Measurements from ENCODE around the gene SPDEF.

The SPDEF gene

DNA sequence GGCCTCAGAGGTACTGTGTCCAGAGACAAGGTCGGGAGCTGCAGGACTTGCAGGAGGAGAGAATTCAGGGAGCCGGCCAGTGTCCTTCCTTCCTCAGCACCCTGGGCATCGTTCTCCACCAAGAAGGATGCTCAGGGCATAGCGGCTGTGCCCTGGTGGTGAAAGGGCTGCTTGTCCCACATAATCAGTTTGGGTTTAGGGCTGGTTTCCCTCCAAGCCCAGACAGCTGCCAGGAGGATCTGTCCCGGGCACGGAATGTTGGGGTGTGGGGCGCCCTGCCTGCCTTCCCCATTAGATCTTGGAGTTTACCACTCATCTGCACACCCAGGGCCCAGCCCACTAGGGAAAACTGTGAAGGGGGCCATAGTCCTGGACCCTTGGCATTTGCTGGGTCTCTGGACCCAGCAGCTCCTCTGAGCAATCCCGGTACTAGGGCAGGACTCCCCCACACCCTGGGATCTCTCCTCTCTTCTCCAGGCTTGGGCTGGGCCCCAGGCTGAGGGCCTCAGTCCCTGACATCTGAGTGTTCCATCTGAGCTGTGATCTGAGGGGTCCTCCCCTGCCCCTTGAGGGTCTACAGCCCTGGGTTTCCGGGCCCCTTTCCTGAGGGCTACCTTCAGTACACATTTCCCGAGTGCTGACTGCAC, 18.6 kb upstream of the SPDEF start:
- Histone ChIP-seq H3F3A (ENCODE audit: control insufficient read depth, insufficient read depth) (no peaks in the 10 kb centered on the region), H3K9me3 (ENCODE audit: control insufficient read depth, insufficient read depth, low read length) (no peaks in the 10 kb centered on the region), H3K36me3 (ENCODE audit: control insufficient read depth, low read length) (no peaks in the 10 kb centered on the region), H3K27ac (ENCODE audit: low read depth, low read length) (no peak overlapping the region), H3K4me2 (ENCODE audit: low read length) (no peak overlapping the region), H3K27me3 (ENCODE audit: control insufficient read depth, low read length) (no peaks in the 10 kb centered on the region), H4K20me1 (ENCODE audit: control insufficient read depth, insufficient read depth, low read depth, low read length) (no peaks in the 10 kb centered on the region), H3K9me2 (replicated peaks; ENCODE audit: control insufficient read depth, low read length) (no peaks in the 10 kb centered on the region), H3K4me1 (ENCODE audit: control insufficient read depth, low read length) (peaks cover 3% of the 10 kb centered on the region), H3K79me2 (ENCODE audit: control insufficient read depth, low read length) (no peaks in the 10 kb centered on the region), H3K4me3 (ENCODE audit: low read length) (no peak overlapping the region)
- no peak for TF ChIP-seq EZH2phosphoT487 (IDR thresholded peaks at IDR 0.05; ENCODE audit: borderline replicate concordance, low read length)
- TF ChIP-seq, protein P1, sequence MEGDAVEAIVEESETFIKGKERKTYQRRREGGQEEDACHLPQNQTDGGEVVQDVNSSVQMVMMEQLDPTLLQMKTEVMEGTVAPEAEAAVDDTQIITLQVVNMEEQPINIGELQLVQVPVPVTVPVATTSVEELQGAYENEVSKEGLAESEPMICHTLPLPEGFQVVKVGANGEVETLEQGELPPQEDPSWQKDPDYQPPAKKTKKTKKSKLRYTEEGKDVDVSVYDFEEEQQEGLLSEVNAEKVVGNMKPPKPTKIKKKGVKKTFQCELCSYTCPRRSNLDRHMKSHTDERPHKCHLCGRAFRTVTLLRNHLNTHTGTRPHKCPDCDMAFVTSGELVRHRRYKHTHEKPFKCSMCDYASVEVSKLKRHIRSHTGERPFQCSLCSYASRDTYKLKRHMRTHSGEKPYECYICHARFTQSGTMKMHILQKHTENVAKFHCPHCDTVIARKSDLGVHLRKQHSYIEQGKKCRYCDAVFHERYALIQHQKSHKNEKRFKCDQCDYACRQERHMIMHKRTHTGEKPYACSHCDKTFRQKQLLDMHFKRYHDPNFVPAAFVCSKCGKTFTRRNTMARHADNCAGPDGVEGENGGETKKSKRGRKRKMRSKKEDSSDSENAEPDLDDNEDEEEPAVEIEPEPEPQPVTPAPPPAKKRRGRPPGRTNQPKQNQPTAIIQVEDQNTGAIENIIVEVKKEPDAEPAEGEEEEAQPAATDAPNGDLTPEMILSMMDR (IDR thresholded peaks at IDR 0.05; ENCODE audit: low read depth, low read length, poor library complexity, severe bottlenecking): no peak

DNA sequence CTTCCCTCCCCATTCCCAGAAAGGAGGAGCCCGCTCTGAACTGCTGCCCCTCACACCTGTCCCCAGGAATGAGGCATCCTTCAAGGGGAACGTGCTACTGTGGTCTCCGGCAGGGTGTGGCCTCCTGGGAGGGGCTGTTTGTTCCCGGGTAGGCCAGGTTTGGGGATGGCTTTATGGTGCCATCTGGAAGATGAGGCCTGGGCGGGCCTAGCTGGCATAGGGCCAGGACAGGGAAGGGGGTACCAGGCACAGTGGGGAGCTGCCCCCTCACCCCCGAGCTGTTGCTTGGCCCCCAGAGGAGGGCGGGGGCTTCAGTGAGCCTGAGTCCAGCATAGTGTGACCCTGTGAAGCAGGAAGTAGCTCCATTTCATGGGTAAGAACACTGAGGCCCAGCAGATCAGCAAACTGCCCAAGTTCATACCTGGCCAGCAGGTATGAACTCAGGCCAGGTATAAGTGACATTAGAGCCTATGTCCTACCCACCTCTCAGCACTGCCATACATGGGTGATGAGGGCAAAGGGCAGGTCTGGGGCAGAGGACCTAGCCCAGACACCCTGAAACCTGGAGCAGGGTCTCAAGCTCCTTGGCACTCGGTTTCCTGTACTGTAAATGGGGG, 17.5 kb upstream of the SPDEF start:
- H3K36me3 ChIP-seq (ENCODE audit: control insufficient read depth, low read length): no peaks in the 10 kb centered on the region
- no peaks in the 10 kb centered on the region for H3K27me3 ChIP-seq (ENCODE audit: control insufficient read depth, low read length)
- H3K9me3 ChIP-seq (ENCODE audit: control insufficient read depth, insufficient read depth, low read length): no peaks in the 10 kb centered on the region
- H3F3A ChIP-seq (ENCODE audit: control insufficient read depth, insufficient read depth): no peaks in the 10 kb centered on the region
- no peaks in the 10 kb centered on the region for H3K79me2 ChIP-seq (ENCODE audit: control insufficient read depth, low read length)
- no peak for TF ChIP-seq EZH2phosphoT487 (IDR thresholded peaks at IDR 0.05; ENCODE audit: borderline replicate concordance, low read length)
- TF ChIP-seq, protein P1 (IDR thresholded peaks at IDR 0.05; ENCODE audit: low read depth, low read length, poor library complexity, severe bottlenecking): no peak
- H3K4me2 ChIP-seq (ENCODE audit: low read length): no peak overlapping the region
- H3K9me2 ChIP-seq (replicated peaks; ENCODE audit: control insufficient read depth, low read length): no peaks in the 10 kb centered on the region
- no peak overlapping the region for H3K4me3 ChIP-seq (ENCODE audit: low read length)
- H4K20me1 ChIP-seq (ENCODE audit: control insufficient read depth, insufficient read depth, low read depth, low read length): no peaks in the 10 kb centered on the region
- peaks cover 3% of the 10 kb centered on the region for H3K4me1 ChIP-seq (ENCODE audit: control insufficient read depth, low read length)
- H3K27ac ChIP-seq (ENCODE audit: low read depth, low read length): no peak overlapping the region

DNA sequence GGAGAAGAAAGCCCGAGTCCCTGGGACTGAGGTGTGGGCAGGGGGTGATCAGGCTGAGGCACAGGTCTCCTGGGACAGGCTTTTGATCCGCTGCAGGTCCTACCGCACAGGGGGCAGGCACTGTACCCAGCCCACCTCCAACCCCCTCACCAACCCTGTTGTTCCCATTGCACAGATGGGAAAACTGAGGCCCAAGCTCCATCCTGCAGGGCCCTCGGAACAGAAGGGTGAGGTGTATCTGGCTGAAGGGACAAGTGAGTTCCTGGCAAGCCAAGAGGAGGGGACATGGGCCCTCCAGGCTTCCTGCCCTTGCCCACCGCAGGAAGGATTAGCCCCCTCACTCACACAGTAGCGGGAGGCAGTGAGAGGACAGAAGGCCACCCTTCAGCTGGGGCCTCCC, 16.5 kb upstream of the SPDEF start:
- no peaks in the 10 kb centered on the region for H3F3A ChIP-seq (ENCODE audit: control insufficient read depth, insufficient read depth)
- H4K20me1 ChIP-seq (ENCODE audit: control insufficient read depth, insufficient read depth, low read depth, low read length): no peaks in the 10 kb centered on the region
- TF ChIP-seq, protein P1 (IDR thresholded peaks at IDR 0.05; ENCODE audit: low read depth, low read length, poor library complexity, severe bottlenecking): no peak
- no peak for TF ChIP-seq EZH2phosphoT487 (IDR thresholded peaks at IDR 0.05; ENCODE audit: borderline replicate concordance, low read length)
- no peaks in the 10 kb centered on the region for H3K36me3 ChIP-seq (ENCODE audit: control insufficient read depth, low read length)
- no peak overlapping the region for H3K4me3 ChIP-seq (ENCODE audit: low read length)
- H3K27ac ChIP-seq (ENCODE audit: low read depth, low read length): no peak overlapping the region
- no peaks in the 10 kb centered on the region for H3K4me1 ChIP-seq (ENCODE audit: control insufficient read depth, low read length)
- no peak overlapping the region for H3K4me2 ChIP-seq (ENCODE audit: low read length)
- no peaks in the 10 kb centered on the region for H3K9me3 ChIP-seq (ENCODE audit: control insufficient read depth, insufficient read depth, low read length)
- H3K27me3 ChIP-seq (ENCODE audit: control insufficient read depth, low read length): no peaks in the 10 kb centered on the region
- no peaks in the 10 kb centered on the region for H3K79me2 ChIP-seq (ENCODE audit: control insufficient read depth, low read length)
- no peaks in the 10 kb centered on the region for H3K9me2 ChIP-seq (replicated peaks; ENCODE audit: control insufficient read depth, low read length)

Measured in DOHH2 (cell line).